H9 (cell line): ENCODE measurements around the gene MYLK. TPM values are rescaled to one million over a fixed set of nuclear protein-coding genes. Genes with fewer than 3 reads are reported as not detected.

Source experiments
- DNase-seq: peaks from one replicate; pipeline ENCODE4 v3.0.0-alpha.2; 2017
- H2AFZ ChIP-seq: one replicate; pipeline ENCODE4 v1.6.1; 2013; ENCODE audit warnings: mild to moderate bottlenecking, low read length, control low read depth, moderate library complexity
- H2AK5ac ChIP-seq: 2 replicates; pipeline ENCODE4 v1.6.1; 2013; ENCODE audit warnings: low read length, control low read depth, mixed read lengths; ENCODE audit not compliant: insufficient read length
- H2BK120ac ChIP-seq: one replicate; pipeline ENCODE4 v1.6.1; 2013; ENCODE audit warnings: low read depth, mild to moderate bottlenecking, low read length, control low read depth, inconsistent platforms; ENCODE audit not compliant: poor library complexity, severe bottlenecking
- H2BK12ac ChIP-seq: 2 replicates; pipeline ENCODE4 v1.6.1; 2013; ENCODE audit warnings: low read length, control low read depth, mixed read lengths, low read depth; ENCODE audit not compliant: insufficient read length
- H2BK15ac ChIP-seq: 2 replicates; pipeline ENCODE4 v1.6.1; 2013; ENCODE audit warnings: low read depth, low read length, control low read depth
- H2BK20ac ChIP-seq: one replicate; pipeline ENCODE4 v1.6.1; 2013; ENCODE audit warnings: low read depth, mild to moderate bottlenecking, low read length, control low read depth, inconsistent platforms; ENCODE audit not compliant: poor library complexity, severe bottlenecking
- H2BK5ac ChIP-seq: 2 replicates; pipeline ENCODE4 v1.6.1; 2013; ENCODE audit warnings: low read length, control low read depth, mixed read lengths; ENCODE audit not compliant: insufficient read length
- H3K14ac ChIP-seq: 2 replicates; pipeline ENCODE4 v1.6.1; 2013; ENCODE audit warnings: low read length, control low read depth; ENCODE audit not compliant: insufficient read depth
- H3K18ac ChIP-seq: 2 replicates; pipeline ENCODE4 v1.6.1; 2013; ENCODE audit warnings: low read depth, mild to moderate bottlenecking, mixed read lengths, low read length, control low read depth; ENCODE audit not compliant: insufficient read length
- H3K23ac ChIP-seq: 2 replicates; pipeline ENCODE4 v1.6.1; 2013; ENCODE audit warnings: low read length, control low read depth, mixed read lengths, low read depth; ENCODE audit not compliant: insufficient read length
- H3K23me2 ChIP-seq: 2 replicates; pipeline ENCODE4 v1.6.1; 2013; ENCODE audit warnings: low read depth, mild to moderate bottlenecking, mixed read lengths, low read length, control low read depth; ENCODE audit not compliant: insufficient read length, poor library complexity, severe bottlenecking
- H3K27ac ChIP-seq: 2 replicates; pipeline ENCODE4 v1.5.1; 2013; ENCODE audit warnings: low read length, control low read depth, mixed read lengths, low read depth; ENCODE audit not compliant: insufficient read length
- H3K27me3 ChIP-seq: 2 replicates; pipeline ENCODE4 v1.6.1; 2013; ENCODE audit warnings: low read length, control low read depth, inconsistent platforms; ENCODE audit not compliant: insufficient read depth
- H3K4ac ChIP-seq: 2 replicates; pipeline ENCODE4 v1.6.1; 2013; ENCODE audit warnings: low read depth, mild to moderate bottlenecking, control low read depth, inconsistent platforms, low read length, moderate library complexity
- H3K4me1 ChIP-seq: 2 replicates; pipeline ENCODE4 v1.6.1; 2013; ENCODE audit warnings: low read length, control low read depth, inconsistent platforms; ENCODE audit not compliant: insufficient read depth
- H3K4me2 ChIP-seq: 2 replicates; pipeline ENCODE4 v1.6.1; 2013; ENCODE audit warnings: low read length, control low read depth, mixed read lengths; ENCODE audit not compliant: insufficient read length, insufficient read depth
- H3K56ac ChIP-seq: 2 replicates; pipeline ENCODE4 v1.6.1; 2013; ENCODE audit warnings: low read depth, mild to moderate bottlenecking, mixed read lengths, low read length, control low read depth; ENCODE audit not compliant: insufficient read length
- H3K79me1 ChIP-seq: 2 replicates; pipeline ENCODE4 v1.6.1; 2013; ENCODE audit warnings: low read depth, mild to moderate bottlenecking, moderate library complexity, low read length, control low read depth, inconsistent platforms; ENCODE audit not compliant: insufficient read depth, poor library complexity, severe bottlenecking
- H3K79me2 ChIP-seq: 2 replicates; pipeline ENCODE4 v1.6.1; 2013; ENCODE audit warnings: low read length, control low read depth, inconsistent platforms; ENCODE audit not compliant: insufficient read depth
- H3K9ac ChIP-seq: 2 replicates; pipeline ENCODE4 v1.6.1; 2013; ENCODE audit warnings: low read length, control low read depth, mixed read lengths; ENCODE audit not compliant: insufficient read length; ENCODE audit errors: extremely low read depth
- H3K9me3 ChIP-seq: one replicate; pipeline ENCODE4 v1.6.1; 2013; ENCODE audit warnings: low read depth, low read length, inconsistent platforms; ENCODE audit not compliant: control insufficient read depth
- H3T11ph ChIP-seq: one replicate; pipeline ENCODE4 v1.6.1; 2013; ENCODE audit warnings: mild to moderate bottlenecking, low read length, control low read depth, inconsistent platforms
- H4K20me1 ChIP-seq: one replicate; pipeline ENCODE4 v1.6.1; 2013; ENCODE audit not compliant: control insufficient read depth, insufficient read length, insufficient read depth
- H4K5ac ChIP-seq: 2 replicates; pipeline ENCODE4 v1.6.1; 2013; ENCODE audit warnings: low read depth, mild to moderate bottlenecking, mixed read lengths, low read length, control low read depth; ENCODE audit not compliant: insufficient read length
- H4K8ac ChIP-seq: replicated peaks from 2 replicates; pipeline ENCODE4 v1.6.1; 2013; ENCODE audit warnings: low read length, control low read depth, mixed read lengths, low read depth; ENCODE audit not compliant: insufficient read length
- H4K91ac ChIP-seq: 2 replicates; pipeline ENCODE4 v1.6.1; 2013; ENCODE audit warnings: low read depth, mild to moderate bottlenecking, moderate library complexity, mixed read lengths, low read length, control low read depth; ENCODE audit not compliant: insufficient read length
- H3K27ac Mint-ChIP-seq, 3 experiments: 2 replicates in 2 of 3; 3 replicates in 1 of 3; pipeline ENCODE4 v1.8.0; 2020 to 2021; ENCODE audit warnings: mixed read lengths in 3 of 3, mild to moderate bottlenecking in 1 of 3, moderate library complexity in 1 of 3
- H3K27me3 Mint-ChIP-seq: 2 replicates; pipeline ENCODE4 v1.8.0; 2021; ENCODE audit warnings: low read depth, mild to moderate bottlenecking, moderate library complexity, mixed read lengths
- H3K36me3 Mint-ChIP-seq, 3 experiments: 2 replicates in 2 of 3; 3 replicates in 1 of 3; pipeline ENCODE4 v1.8.0; 2020 to 2021; ENCODE audit warnings: low read depth in 3 of 3, mixed read lengths in 3 of 3; ENCODE audit not compliant: insufficient read depth in 1 of 3
- H3K4me1 Mint-ChIP-seq, 2 experiments: 2 replicates each; pipeline ENCODE4 v1.8.0; 2020; ENCODE audit warnings: mixed read lengths in 2 of 2
- H3K4me3 Mint-ChIP-seq, 2 experiments: 2 replicates in 1 of 2; 3 replicates in 1 of 2; pipeline ENCODE4 v1.8.0; 2020 to 2021; ENCODE audit warnings: mild to moderate bottlenecking in 2 of 2, mixed read lengths in 2 of 2, moderate library complexity in 1 of 2
- H3K9me3 Mint-ChIP-seq, 2 experiments: 2 replicates in 1 of 2; 3 replicates in 1 of 2; pipeline ENCODE4 v1.8.0; 2020; ENCODE audit warnings: mild to moderate bottlenecking in 2 of 2, mixed read lengths in 2 of 2, moderate library complexity in 1 of 2
- CTCF ChIP-seq: fragments of 200-600 bp; sonication (generic); conservative IDR thresholded peaks from 3 replicates; pipeline ENCODE4 v1.8.0; 2021; ENCODE audit warnings: antibody characterized with exemption, mild to moderate bottlenecking
- WGBS: extraction: QIAGEN DNeasy Blood & Tissue Kit; methylation state at CpG from one replicate; pipeline ENCODE4 v1.1.7; 2013; ENCODE audit warnings: missing lambda C conversion rate, low lambda C conversion rate, mixed read lengths; ENCODE audit not compliant: insufficient read length; ENCODE audit errors: extremely low coverage; 5-methylcytosine and 5-hydroxymethylcytosine counted together
- total RNA-seq: library from RNA; stranded (reverse); gene quantifications from 2 replicates; pipeline ENCODE4 v1.2.1, GENCODE V29; 2021

Gene MYLK
- total RNA-seq, 1 experiment from 2014 or later, result 10.1 TPM

- H3K4me2 ChIP-seq, result no peak overlapping the region
Observed at GRCh38 chr3:123622766-123623165, 261.4 kb downstream of the MYLK start.

More at GRCh38 chr3:123622766-123623165, 261.4 kb downstream of the MYLK start:
- Histone ChIP-seq H3K4me1 (peaks cover 7% of the 10 kb centered on the region), H3K23me2 (no peaks in the 10 kb centered on the region), H3K56ac (no peak overlapping the region), H4K5ac (no peak overlapping the region), H3K27ac (no peak overlapping the region), H3K79me2 (no peaks in the 10 kb centered on the region), H2AFZ (no peak overlapping the region), H3T11ph (no peak overlapping the region), H2BK20ac (no peak overlapping the region), H3K4ac (no peak overlapping the region), H2BK12ac (no peak overlapping the region), H2BK15ac (no peak overlapping the region), H2AK5ac (no peak overlapping the region), H4K91ac (no peak overlapping the region), H3K27me3 (no peaks in the 10 kb centered on the region), H2BK5ac (no peak overlapping the region), H3K14ac (no peak overlapping the region), H4K8ac (no peak overlapping the region), H3K23ac (no peak overlapping the region), H4K20me1 (no peaks in the 10 kb centered on the region), H3K18ac (no peak overlapping the region), H3K79me1 (no peaks in the 10 kb centered on the region), H2BK120ac (no peak overlapping the region), H3K9ac (no peak overlapping the region), H3K9me3 (no peaks in the 10 kb centered on the region)
- no CpG with 5 or more reads among the region's 2 CpGs for WGBS
- no peak for DNase-seq
- Mint-ChIP-seq H3K9me3 (no peaks in the 10 kb centered on the region), H3K27me3 (no peaks in the 10 kb centered on the region), H3K4me3 (no peak overlapping the region), H3K27ac (no peak overlapping the region), H3K36me3 (no peaks in the 10 kb centered on the region; a peak in 1 of 7 replicates), H3K4me1 (peaks cover 12 to 13% of the 10 kb centered on the region in 2 experiments)
- no peak for TF ChIP-seq CTCF
